Superior temporal gyrus (tissue), 1 donor: ENCODE results near the gene ZBTB12.
"Not testable (repeated sequence)": the region's sequence is repeated elsewhere in the genome, so short reads cannot be mapped to it uniquely, and the experiment has no call there.

Source experiments
- DNase-seq: peaks from one replicate; pipeline ENCODE4 v3.0.0-alpha.2; 2016; ENCODE audit errors: extremely low spot score

The ZBTB12 gene

DNA sequence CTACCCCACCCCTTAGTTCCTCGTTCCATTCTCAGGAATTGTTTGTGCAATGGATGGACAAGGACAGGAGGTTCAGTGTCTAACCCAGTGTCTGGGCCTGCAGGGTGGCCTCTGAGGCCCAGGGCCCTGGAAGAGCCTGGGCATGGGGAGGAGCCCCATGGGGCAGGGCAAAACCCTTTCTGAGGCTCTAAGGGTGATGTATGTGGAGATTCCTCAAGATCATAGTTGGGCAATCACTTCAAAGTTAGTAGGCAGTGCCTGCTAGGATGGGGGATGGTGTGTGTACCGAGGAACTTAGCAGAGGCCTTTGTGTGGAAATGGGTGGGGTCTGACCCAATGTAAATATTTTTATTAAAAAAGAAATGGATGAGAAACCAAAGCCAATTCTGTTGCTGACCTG is 18.9 kb upstream of the ZBTB12 start:
- no peak for DNase-seq

DNA sequence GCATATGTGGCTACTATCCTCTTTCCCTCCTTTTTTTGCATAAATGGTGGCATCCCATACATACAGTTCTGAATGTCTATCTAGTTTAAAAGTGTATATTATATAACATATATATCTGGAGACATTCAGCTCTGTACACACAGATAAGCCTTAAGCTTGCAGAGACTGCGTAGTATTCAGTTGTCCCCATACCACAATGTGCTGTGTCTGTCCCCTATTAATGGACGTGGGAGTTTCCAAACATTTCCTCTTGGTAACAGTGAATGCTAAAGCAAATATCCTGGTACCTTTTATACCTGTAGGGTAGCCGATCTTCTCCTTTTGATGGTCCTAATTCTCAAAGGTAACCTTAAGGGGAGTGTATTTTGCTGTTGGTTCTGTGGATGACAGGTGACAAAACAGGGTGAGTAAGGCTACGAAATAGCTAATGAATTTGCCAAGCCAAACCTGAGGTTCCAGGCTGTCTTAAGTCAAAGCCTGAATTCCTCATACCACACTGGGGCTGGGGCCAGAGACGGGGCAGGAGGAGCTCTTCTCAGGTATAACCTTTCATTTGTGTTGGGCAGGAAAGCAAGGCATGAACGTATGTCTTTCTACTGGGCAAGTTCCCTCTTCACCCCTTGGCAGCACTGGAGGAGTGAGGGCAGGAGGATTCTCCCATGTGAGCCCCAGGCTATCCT is 17.9 kb upstream of the ZBTB12 start:
- DNase-seq: no peak

DNA sequence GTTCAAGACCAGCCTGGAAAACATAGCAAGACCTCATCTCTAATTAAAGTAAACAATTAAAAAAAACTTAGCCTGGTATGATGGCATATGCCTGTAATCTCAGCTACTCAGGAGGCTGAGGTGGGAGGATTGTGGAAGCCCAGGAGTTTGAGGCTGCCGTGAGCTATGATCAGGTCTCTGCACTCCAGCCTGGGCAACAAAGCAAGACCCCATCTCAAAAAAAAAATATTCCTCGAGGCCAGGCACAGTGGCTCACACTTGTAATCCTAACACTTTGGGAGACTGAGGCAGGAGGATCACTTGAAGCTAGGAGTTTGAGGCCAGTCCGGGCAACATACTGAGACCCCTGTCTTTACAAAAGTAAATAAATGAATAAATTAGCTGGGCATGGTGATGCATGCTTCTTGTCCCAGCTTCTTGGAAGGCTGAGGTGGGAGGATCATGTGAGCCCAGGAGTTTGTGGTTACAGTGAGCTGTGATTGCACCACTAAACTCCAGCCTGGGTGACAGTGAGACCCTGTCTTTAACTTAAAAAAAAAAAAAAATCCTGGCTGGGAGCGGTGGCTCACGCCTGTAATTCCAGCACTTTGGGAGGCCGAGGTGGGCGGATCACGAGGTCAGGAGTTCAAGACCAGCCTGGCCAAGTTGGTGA is 16.3 kb upstream of the ZBTB12 start:
- DNase-seq: no peak

DNA sequence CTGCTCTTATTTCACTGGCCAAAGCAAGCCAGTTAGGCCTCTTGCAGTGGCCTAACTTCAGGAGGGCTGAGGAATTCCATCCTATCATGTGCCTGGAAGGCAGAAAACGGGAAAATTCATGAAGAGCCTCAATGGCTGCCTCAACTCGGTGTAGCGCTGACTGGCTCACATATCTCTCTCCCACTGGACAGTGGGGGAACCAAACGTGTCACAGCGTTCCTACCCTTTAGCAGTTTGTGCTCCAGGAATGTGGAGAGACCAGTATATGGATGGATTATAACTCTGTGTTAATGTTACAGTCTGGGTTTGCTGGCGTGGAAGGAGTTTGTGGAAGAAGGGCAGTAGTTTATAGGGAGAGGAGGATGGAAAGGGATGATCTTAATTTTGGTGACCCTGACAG is 13.9 kb upstream of the ZBTB12 start:
- DNase-seq: no peak

DNA sequence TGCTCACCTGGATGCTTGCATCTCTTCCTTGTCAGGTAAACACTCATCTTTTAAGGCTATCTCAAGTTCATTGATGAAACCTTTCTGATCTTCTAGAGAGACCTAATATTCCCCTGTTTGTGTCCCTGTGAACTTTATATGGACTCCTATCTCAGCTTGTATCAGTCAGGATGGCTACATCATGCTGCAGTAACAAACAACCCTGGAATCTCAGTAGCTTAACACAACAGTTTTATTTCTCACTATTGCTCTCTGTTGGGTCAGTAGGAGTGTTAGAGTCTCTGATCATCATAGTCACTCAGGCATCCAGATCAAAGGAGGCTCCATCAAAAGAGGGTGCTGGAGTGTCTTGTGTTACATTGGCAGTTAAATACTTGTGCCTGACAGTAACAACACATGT is 13.5 kb upstream of the ZBTB12 start:
- DNase-seq: no peak

DNA sequence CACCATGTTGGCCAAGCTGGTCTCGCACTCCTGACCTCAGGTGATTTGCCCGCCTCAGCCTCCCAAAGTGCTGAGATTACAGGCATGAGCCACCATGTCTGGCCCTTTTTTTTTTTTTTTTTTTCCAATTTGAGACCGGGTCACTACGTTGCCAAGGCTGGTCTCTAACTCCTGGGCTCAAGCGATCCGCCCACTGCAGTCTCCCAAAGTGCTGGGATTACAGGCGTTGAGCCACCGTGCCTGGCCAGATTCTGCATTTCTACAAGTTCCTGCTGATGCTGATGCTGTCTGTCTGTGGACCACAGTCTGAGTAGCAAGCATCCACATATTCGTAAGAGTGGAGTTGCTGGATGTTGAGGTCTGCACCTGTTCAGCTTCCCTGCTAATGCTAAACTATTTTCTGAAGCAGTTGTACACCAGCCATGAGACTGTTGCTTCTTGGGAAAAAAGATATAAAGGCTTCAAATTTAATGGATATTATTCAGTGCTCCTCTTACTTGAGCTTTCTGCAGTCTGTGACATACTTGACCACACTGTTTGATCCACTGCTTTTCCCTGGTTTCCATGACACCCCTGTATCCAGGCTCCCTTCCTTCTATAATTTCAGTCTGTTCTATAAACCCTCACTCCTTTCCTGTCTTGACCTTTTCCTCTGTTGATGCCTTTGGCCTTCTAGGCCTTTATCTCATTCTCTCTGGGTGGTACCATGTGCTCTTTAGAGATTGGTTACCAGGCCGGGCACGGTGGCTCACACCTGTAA is 10.1 kb upstream of the ZBTB12 start:
- DNase-seq: no peak

DNA sequence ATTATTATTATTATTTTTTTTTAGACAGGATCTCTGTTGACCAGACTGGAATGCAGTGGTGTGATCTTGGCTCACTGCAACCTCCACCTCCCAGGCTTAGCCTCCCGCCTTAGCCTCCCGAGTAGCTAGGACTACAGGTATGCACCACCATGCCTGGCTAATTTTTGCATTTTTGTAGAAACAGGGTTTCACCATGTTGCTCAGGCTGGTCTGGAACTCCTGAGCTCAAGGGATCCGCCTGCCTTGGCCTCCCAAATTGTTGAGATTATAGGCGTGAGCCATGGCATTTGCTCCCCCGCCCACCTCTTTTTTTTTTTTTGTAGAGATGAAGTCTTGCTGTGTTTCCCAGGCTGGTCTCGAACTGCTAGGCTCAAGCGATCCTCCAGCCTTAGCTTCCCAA is 7.4 kb upstream of the ZBTB12 start:
- not testable (repeated sequence) for DNase-seq

DNA sequence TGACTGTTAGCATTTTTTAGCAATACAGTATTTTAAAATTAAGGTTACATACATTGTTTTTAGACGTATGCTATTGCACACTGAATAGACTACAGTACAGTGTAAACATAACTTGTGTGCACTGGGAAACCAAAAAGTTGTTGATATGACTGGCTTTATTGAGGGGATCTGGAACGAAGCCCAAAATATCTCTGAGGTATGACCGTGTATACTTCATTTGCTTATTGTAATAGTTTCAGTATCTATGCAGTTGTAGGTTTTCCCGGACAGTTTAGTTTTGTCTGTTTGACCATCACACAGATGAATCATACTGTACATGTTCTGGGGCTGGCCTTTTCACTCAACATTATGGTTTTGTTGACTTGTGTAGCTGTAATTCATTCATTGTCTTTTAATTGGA is 6.9 kb upstream of the ZBTB12 start:
- no peak for DNase-seq

DNA sequence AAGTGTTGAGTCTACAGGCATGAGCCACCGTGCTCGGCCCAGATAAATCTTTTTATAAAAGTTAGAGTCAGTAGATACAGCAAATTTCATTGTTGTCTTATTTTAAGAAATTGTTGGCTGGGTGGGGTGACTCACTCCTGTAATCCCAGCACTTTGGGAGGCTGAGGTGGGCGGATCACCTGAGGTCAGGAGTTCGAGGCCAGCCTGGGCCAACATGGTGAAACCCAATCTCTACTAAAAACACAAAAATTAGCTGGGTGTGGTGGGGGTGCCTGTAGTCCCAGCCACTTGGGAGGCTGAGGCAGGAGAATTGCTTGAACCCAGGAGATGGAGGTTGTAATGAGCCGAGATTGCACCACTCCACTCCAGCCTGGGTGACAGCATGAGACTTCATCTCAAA is 6.4 kb upstream of the ZBTB12 start:
- DNase-seq: not testable (repeated sequence)

DNA sequence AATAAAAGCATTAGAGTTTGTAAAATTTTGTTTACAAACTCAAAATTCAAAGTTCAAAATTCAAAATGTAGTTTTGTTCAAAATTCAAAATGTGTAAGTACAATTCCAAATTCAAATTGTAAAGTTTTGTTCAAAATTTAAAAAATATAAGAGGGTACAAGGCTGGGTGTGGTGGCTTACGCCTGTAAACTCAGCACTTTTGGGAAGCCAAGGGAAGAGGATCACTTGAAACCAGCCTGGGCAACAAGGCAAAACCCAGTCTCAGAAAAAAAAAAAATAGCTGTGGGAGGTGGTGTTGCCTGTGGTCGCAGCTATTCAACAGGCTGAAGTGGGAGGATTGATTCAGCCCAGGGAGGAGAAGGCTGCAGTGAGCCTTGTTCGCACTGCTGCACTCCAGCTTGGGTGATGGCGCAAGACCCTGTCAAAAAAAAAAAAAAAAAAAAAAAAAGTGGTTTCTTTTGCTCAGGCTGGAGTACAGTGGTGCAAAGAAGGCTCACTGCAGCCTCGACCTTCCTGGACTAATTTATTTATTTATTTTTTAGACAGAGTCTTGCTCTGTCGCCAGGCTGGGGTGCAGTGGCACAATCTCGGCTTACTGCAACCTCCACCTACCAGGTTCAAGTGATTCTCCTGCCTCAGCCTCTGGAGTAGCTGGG is 5.4 kb upstream of the ZBTB12 start:
- no peak for DNase-seq

DNA sequence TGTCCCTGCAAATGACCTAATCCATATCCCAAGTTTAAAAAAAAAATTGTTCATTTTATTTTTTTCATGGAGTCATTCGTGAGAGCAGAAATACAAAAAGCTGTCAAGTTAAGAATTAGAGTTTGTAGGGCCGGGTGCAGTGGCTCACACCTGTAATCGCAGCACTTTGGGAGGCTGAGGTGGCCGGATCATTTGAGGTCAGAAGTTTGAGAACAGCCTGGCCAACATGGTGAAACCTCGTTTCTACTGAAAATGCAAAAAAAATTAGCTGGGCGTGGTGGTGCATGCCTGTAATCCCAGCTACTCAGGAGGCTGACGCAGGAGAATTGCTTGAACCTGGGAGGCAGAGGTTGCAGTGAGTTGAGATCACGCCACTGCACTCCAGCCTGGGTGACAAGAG is 4.8 kb upstream of the ZBTB12 start:
- not testable (repeated sequence) for DNase-seq

DNA sequence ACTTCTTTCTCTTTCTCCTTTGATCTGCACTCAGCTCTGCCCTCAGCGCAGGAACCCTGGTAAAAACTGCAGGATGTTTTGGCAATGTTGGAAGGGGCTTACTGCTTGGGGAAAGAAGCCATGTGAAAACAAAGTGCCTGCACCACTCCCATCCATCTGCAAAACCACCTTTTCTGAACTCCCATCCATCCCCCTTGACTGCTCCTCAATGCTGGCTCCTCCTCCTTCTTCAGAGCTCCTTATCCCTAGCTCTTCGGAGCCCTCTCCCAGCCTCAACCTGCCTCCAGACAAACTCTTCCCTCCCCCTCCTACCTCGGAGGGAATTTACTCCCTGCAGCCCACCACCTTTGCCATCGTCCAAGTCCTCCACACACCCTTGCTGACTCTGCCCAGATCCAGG is 4.2 kb upstream of the ZBTB12 start:
- no peak for DNase-seq

DNA sequence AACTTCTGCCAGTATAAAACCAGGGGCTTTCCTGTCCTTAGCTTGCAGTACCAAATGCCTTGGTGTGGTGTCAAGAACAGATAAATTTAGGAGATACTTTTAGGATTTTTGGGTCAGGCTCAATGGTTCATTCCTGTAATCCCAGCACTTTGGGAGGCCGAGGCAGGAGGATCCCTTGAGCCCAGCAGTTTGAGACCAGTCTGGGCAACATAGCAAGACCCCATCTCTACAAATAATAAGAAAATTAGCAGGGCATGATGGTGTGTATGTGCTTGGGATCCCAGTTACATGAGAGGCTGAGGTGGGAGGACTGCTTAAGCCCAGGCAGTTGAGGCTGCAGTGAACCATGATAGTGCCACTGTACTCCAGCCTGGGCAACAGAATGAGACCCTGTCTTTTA is 3.2 kb upstream of the ZBTB12 start:
- DNase-seq: no peak

DNA sequence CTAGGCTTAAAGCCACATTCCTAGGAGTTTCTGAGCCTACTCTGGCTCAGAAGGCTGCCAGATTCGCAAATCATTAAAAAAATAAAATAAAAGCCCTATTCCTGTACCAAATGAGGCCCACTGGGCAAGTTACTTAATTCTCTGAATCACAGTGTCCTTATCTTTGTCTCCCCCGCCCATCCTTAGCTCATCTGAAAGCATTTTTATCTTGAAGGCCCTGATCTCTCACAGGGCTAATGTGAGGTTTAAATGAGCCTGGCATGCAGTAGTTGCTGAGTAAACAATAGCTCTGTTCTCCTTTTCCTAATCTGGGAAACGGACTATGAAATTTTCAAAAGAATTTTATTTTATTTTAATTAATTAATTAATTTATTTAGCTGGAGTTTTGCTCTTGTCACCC is 2.1 kb upstream of the ZBTB12 start:
- DNase-seq: no peak

DNA sequence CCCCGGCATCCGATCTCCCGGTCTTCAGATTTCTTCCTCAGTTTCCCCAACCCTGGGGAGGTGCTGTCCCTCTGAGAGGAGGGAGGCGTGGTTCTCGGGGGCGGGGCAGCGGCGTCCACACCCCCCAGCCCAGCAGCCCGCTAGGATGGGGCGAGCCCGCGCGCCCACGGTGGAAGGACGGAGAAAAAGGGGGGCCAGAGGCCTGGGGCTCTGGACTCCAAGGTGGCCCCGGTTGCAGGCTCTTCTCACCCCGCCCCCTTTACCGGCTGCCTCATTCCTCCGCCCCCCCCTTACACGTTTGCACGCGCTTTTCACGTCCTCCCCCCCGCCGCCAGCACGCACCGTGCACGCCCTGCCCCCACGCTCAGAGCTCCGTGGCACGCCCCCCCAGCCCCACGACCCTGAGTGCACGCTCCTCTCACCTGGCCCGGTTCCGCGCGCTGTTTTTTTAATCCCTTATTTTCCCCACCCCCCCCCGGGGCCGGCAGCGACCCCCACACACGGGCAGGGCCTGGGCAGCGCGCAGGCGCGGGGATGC is 402 bp downstream of the ZBTB12 start:
- peak; percentile 23 for DNase-seq

DNA sequence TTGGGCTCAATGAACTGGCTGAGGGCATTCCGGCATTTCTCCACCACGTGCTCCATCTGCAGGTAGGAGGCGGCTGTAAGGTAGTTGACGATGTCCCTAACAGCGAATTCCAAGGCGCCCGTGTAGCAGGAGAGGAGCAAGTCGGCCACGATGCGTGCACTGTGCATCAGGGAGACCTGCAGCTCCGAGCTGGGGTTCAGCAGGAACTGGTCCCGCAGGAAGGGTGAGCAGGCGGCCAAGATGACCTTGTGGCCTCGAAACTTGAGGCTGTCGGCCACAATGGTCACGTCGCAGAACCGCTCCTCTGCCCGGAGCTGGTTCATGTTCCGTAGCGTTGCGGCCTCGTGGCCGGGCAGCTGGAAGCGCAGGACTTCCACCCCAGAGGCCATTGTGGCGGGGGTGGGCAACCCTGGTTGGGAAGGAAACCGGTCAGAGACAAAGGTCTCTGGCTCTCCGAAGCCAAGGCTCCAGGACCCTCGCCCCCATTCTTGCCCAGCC is 920 bp downstream of the ZBTB12 start:
- DNase-seq: peak; percentile 15

DNA sequence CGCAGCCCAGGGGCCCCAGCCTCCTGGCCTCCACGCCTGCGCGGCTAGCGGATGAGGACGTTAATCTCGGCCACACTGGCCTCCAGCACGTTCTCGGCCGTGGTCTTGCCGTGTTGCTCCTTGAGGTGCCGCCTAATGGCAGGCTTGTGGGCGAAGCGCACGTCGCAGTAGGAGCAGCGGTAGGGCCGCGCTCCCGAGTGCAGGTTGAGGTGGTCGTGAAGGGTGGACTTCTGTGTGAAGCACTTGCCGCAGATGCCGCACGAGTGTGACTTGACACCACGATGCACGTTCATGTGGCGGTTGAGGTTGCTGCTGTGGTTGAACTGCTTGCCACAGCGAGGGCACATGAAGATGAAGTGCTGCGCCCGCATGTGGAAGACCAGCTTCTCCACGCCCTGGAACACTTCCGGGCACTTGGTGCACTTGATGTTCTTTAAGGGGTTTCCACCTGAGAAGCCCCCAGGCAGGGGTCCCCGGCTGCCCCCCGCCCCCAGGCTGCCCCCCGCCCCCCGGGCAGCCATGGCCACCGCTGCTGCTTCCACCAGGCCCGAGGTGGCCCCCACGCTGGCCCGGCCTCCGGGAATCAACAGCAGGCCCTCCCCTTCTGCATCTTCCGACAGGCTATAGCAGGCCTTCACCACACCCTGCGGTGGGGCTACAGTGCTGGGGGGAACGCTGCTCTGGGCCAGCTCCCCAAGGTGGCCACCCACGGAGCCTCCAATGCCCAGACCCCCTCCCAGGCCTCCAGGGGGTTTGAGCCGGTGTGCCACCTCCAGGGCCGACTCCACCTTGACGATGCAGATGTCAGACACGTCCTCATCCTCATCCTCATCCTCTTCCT is 1.8 kb downstream of the ZBTB12 start:
- no peak for DNase-seq

DNA sequence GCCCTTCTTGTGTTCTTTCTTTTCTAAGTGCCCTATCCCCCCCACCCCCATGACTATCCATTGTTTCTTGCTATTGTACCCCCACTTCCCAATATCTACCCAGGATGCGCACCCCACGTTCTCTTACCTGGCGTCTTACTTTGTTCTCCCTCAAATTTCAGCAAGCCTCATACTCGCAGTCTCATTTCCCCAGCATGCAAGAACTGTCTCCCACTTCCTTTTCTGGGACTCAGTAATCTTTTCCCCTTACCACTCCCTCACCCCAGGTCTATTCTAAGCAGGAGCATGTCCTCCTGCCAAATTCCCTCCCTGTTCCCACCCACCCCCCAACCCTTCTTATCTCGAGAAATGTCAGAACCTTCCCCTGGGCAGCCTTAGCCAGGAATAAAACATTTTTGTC is 2.7 kb downstream of the ZBTB12 start:
- no peak for DNase-seq

DNA sequence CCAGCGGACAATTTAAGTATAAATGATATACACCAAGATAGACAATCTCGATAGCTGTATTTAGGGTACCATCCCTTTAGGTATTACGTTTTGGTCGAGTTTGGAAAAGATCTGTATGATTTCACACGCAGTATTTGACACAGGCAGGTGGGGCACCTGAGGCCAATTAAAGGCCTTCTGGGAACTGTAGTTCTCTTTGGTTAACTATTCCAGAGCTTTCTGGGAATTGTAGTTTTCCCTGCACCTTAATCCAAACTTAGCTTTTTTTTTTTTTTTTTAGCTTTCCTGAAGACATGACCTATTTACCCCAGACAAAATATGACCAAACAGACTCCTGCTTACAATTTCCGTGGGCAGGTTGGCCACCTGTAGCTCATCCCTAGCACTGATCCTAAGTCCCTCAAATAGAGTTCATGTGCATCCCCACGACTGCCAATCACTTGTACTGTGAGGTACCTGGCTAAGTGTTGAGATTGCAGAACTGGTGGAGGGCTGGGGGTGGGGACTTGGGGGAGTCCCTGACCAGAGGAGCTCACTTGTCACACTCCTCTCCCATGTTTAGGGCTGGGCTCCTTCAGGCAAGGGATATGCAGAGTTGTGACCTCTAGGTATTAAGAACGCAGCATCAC is 3.4 kb downstream of the ZBTB12 start:
- DNase-seq: peak; percentile 85

DNA sequence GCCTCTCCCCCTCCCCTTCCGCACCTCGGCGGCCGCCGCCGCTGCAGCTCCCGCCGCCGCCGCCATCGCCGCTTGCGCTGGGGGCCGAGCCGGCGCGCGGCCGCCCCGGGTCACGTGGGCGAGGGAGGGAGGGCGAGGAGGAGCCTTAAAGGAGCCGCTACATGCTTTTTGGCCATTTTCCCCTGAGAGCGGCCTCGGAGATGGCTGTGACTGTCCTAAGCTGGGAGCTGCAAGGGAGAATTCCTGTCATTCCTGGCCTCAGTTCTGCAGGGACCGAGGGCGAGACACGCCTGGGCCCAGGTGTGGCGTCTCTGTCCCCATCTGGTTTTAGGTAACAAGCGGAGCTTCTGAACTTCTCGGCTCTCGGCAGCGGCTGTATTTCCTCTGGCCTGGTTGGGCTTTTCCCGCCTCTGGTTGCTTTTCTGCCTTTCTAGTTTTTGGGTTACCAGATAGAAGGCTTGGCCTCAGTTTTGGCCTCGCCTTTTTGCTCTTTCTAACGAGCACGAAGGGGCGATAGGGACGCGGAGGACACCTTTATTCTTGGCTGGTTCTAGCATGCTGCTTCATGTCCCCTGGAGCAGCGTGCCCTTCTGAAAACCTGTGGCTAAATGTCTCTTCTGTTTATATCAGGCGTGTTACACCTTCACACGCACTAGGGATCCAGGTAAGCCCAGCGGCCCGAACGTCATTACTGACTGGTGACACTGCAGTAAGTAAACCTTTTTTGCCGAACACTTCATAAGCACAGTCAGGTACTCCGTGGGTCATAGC is 4.1 kb downstream of the ZBTB12 start, which contains the start of gene EHMT2:
Gene EHMT2 (minus strand): TSS at position 87 of the 771 bp plus-strand sequence. CDS start 21 bp downstream, at position 66.
- peak; percentile 94 for DNase-seq
